Small intestine (tissue), 7 donors: ENCODE measurements around the gene ITGA5. TPM values are rescaled to one million over a fixed set of nuclear protein-coding genes. Genes with fewer than 3 reads are reported as not detected.

Source experiments
- DNase-seq, 2 donors: peaks; one replicate each; pipeline versions ENCODE4 v3.0.0 to v3.0.0-alpha.2; 2013
- FAIRE-seq: peaks from 2 replicates; lab custom pipeline; 2012; peaks lifted over from hg19 to GRCh38; lab: Jason Lieb, UNC
- H3K27ac ChIP-seq, 3 donors: one replicate each; pipeline ENCODE4 v1.5.1; 2013; ENCODE audit warnings: low read length in 2 of 3, mild to moderate bottlenecking in 2 of 3, control low read depth in 1 of 3, inconsistent platforms in 1 of 3, low read depth in 1 of 3, moderate library complexity in 1 of 3
- H3K27me3 ChIP-seq, 3 donors: one replicate each; pipeline ENCODE4 v1.6.1; 2013; ENCODE audit warnings: low read length in 3 of 3, inconsistent platforms in 1 of 3; ENCODE audit not compliant: control insufficient read depth in 3 of 3, insufficient read depth in 3 of 3
- H3K36me3 ChIP-seq, 3 donors: one replicate each; pipeline ENCODE4 v1.6.1; 2013; ENCODE audit warnings: low read length in 3 of 3, inconsistent platforms in 1 of 3, low read depth in 1 of 3, mild to moderate bottlenecking in 1 of 3, moderate library complexity in 1 of 3; ENCODE audit not compliant: control insufficient read depth in 3 of 3, insufficient read depth in 2 of 3
- H3K4me1 ChIP-seq, 3 donors: one replicate each; pipeline ENCODE4 v1.6.1; 2013; ENCODE audit warnings: low read length in 2 of 3, inconsistent platforms in 1 of 3, low read depth in 1 of 3, mild to moderate bottlenecking in 1 of 3, moderate library complexity in 1 of 3; ENCODE audit not compliant: control insufficient read depth in 3 of 3, insufficient read depth in 2 of 3
- H3K4me3 ChIP-seq, 3 donors: one replicate each; pipeline ENCODE4 v1.5.1; 2013; ENCODE audit warnings: low read length in 3 of 3, control low read depth in 1 of 3, inconsistent platforms in 1 of 3, low read depth in 1 of 3, mild to moderate bottlenecking in 1 of 3, moderate library complexity in 1 of 3
- H3K9me3 ChIP-seq, 2 donors: one replicate each; pipeline ENCODE4 v1.6.1; 2013; ENCODE audit warnings: low read depth in 1 of 2, low read length in 1 of 2; ENCODE audit not compliant: control insufficient read depth in 2 of 2, insufficient read depth in 1 of 2
- WGBS, 3 donors: extraction: QIAGEN DNeasy Blood & Tissue Kit; methylation state at CpG; one replicate each; pipeline ENCODE4 v1.1.7; 2013; 5-methylcytosine and 5-hydroxymethylcytosine counted together
- polyA plus RNA-seq, 4 donors: library from polyadenylated mRNA; stranded (reverse) in 3 of 4; unstranded in 1 of 4; fragments of 200-250 nt in 3 of 4; fragments of 120-200 nt in 1 of 4; gene quantifications; one replicate each; pipeline versions ENCODE4 v1.2.1 to v1.2.3, GENCODE V29; 2013
- donor health status: healthy with polysubstance abuse.
- donor health status: control.
- donor health status: control.
- donor health status: Bipolar disorder and iron deficiency.
- donor health status: healthy.

ITGA5 gene
- polyA plus RNA-seq, 4 donors: 1.8 to 60.7 (median 7.9) TPM

GRCh38 chr12:54401119-54401518 lies 17.9 kb downstream of the ITGA5 start:
- WGBS, 3 donors: 89 to 94% (median 93%) methylated on average over 2 of the region's 2 CpGs
- no peak for FAIRE-seq

GRCh38 chr12:54398995-54399793 lies 19.9 kb downstream of the ITGA5 start:
- no peak overlapping the region for H3K4me3 ChIP-seq
- H3K9me3 ChIP-seq: no peaks in the 10 kb centered on the region
- H3K27ac ChIP-seq: no peak overlapping the region
- H3K36me3 ChIP-seq: peaks cover 0 to 54% (median 6%) of the 10 kb centered on the region in 3 donors
- no peak for FAIRE-seq
- DNase-seq: peak; percentile 73 to 86
- H3K27me3 ChIP-seq: no peaks in the 10 kb centered on the region
- H3K4me1 ChIP-seq: no peaks in the 10 kb centered on the region
- 57 to 68% (median 63%) methylated on average over 8 of the region's 8 CpGs for WGBS, 3 donors

More at GRCh38 chr12:54401119-54401518, 17.9 kb downstream of the ITGA5 start:
- peaks cover 0 to 5% (median 0%) of the 10 kb centered on the region in 3 donors for H3K27me3 ChIP-seq
- H3K36me3 ChIP-seq: peaks cover 0 to 52% (median 9%) of the 10 kb centered on the region in 3 donors
- H3K4me3 ChIP-seq: no peak overlapping the region
- DNase-seq: no peak
- H3K9me3 ChIP-seq: no peaks in the 10 kb centered on the region
- H3K4me1 ChIP-seq: no peaks in the 10 kb centered on the region
- H3K27ac ChIP-seq: no peak overlapping the region

- H3K27me3 ChIP-seq: no peaks in the 10 kb centered on the region
- DNase-seq: no peak
- H3K36me3 ChIP-seq: peaks cover 0 to 46% (median 3%) of the 10 kb centered on the region in 3 donors
- H3K27ac ChIP-seq: no peak overlapping the region
- no peaks in the 10 kb centered on the region for H3K9me3 ChIP-seq
- H3K4me1 ChIP-seq: no peaks in the 10 kb centered on the region
- 92 to 93% (median 93%) methylated on average over 2 of the region's 2 CpGs for WGBS, 3 donors
- FAIRE-seq: no peak
- H3K4me3 ChIP-seq: no peak overlapping the region
Observed at GRCh38 chr12:54398218-54398617, 20.8 kb downstream of the ITGA5 start.

GRCh38 chr12:54397157-54397556 lies 21.9 kb downstream of the ITGA5 start:
- Histone ChIP-seq H3K36me3 (peaks cover 0 to 41% (median 3%) of the 10 kb centered on the region in 3 donors), H3K4me3 (no peak overlapping the region), H3K27me3 (peaks cover 0 to 6% (median 0%) of the 10 kb centered on the region in 3 donors), H3K9me3 (no peaks in the 10 kb centered on the region), H3K27ac (no peak overlapping the region), H3K4me1 (no peaks in the 10 kb centered on the region)
- WGBS, 3 donors: 79 to 97% (median 94%) methylated on average over 1 of the region's 1 CpG
- FAIRE-seq (no peak), DNase-seq (no peak)

- peaks cover 0 to 27% (median 3%) of the 10 kb centered on the region in 3 donors for H3K36me3 ChIP-seq
- H3K4me3 ChIP-seq: no peak overlapping the region
- FAIRE-seq (no peak), DNase-seq (no peak)
- no peaks in the 10 kb centered on the region for H3K9me3 ChIP-seq
- H3K27me3 ChIP-seq: peaks cover 0 to 9% (median 0%) of the 10 kb centered on the region in 3 donors
- peaks cover 0 to 9% (median 2%) of the 10 kb centered on the region in 3 donors for H3K4me1 ChIP-seq
- no peak overlapping the region for H3K27ac ChIP-seq
Observed at GRCh38 chr12:54395545-54395944, 23.5 kb downstream of the ITGA5 start.

GRCh38 chr12:54394986-54395385 lies 24.1 kb downstream of the ITGA5 start:
- no peak overlapping the region for H3K4me3 ChIP-seq
- peaks cover 0 to 27% (median 3%) of the 10 kb centered on the region in 3 donors for H3K36me3 ChIP-seq
- DNase-seq: no peak
- peaks cover 0 to 9% (median 0%) of the 10 kb centered on the region in 3 donors for H3K27me3 ChIP-seq
- no peaks in the 10 kb centered on the region for H3K9me3 ChIP-seq
- 91 to 93% (median 92%) methylated on average over 1 of the region's 1 CpG for WGBS, 3 donors
- H3K4me1 ChIP-seq: peaks cover 0 to 9% (median 2%) of the 10 kb centered on the region in 3 donors
- H3K27ac ChIP-seq: no peak overlapping the region
- no peak for FAIRE-seq

- H3K27me3 ChIP-seq: peaks cover 0 to 9% (median 0%) of the 10 kb centered on the region in 3 donors
- 9 to 33% (median 12%) methylated on average over 4 of the region's 4 CpGs for WGBS, 3 donors
- FAIRE-seq (no peak), DNase-seq (peak; percentile 38 to 51)
- H3K27ac ChIP-seq: no peak overlapping the region
- H3K4me1 ChIP-seq: peaks cover 0 to 9% (median 2%) of the 10 kb centered on the region in 3 donors
- H3K9me3 ChIP-seq: no peaks in the 10 kb centered on the region
- H3K36me3 ChIP-seq: peaks cover 0 to 21% (median 3%) of the 10 kb centered on the region in 3 donors
- H3K4me3 ChIP-seq: no peak overlapping the region
Observed at GRCh38 chr12:54394281-54394719, 24.8 kb downstream of the ITGA5 start.

GRCh38 chr12:54393743-54394142 lies 25.3 kb downstream of the ITGA5 start:
- Histone ChIP-seq H3K36me3 (peaks cover 0 to 20% (median 3%) of the 10 kb centered on the region in 3 donors), H3K27ac (no peak overlapping the region), H3K9me3 (no peaks in the 10 kb centered on the region), H3K4me3 (no peak overlapping the region), H3K27me3 (peaks cover 0 to 9% (median 0%) of the 10 kb centered on the region in 3 donors), H3K4me1 (peaks cover 0 to 9% (median 2%) of the 10 kb centered on the region in 3 donors)
- no peak for DNase-seq
- no peak for FAIRE-seq
- WGBS, 3 donors: 48 to 69% (median 61%) methylated on average over 3 of the region's 3 CpGs
